Liver (tissue), 9 donors: ENCODE data around the gene HNRNPA2B1. TPM values are rescaled to one million over a fixed set of nuclear protein-coding genes. Genes with fewer than 3 reads are reported as not detected.

Experiments used
- DNase-seq: peaks from one replicate; pipeline ENCODE4 v3.0.0-alpha.2; 2017; ENCODE audit warnings: low spot score
- H3K27ac ChIP-seq, 2 donors: one replicate each; pipeline ENCODE4 v1.7.0; 2013; ENCODE audit warnings: inconsistent platforms in 2 of 2, low read length in 2 of 2, control low read depth in 1 of 2, low read depth in 1 of 2, mild to moderate bottlenecking in 1 of 2
- H3K27me3 ChIP-seq, 4 donors: one replicate each; pipeline versions ENCODE4 v1.6.1 to v1.7.0; 2013; ENCODE audit warnings: low read length in 3 of 4, inconsistent platforms in 1 of 4, mild to moderate bottlenecking in 1 of 4, moderate library complexity in 1 of 4; ENCODE audit not compliant: control insufficient read depth in 4 of 4, insufficient read depth in 4 of 4
- H3K36me3 ChIP-seq, 4 donors: one replicate each; pipeline versions ENCODE4 v1.6.1 to v1.7.0; 2013; ENCODE audit warnings: low read length in 3 of 4, mild to moderate bottlenecking in 3 of 4, low read depth in 1 of 4, moderate library complexity in 1 of 4; ENCODE audit not compliant: control insufficient read depth in 4 of 4, insufficient read depth in 3 of 4
- H3K4me1 ChIP-seq, 4 donors: one replicate each; pipeline versions ENCODE4 v1.6.1 to v1.7.0; 2013; ENCODE audit warnings: low read length in 3 of 4, mild to moderate bottlenecking in 3 of 4, moderate library complexity in 1 of 4; ENCODE audit not compliant: control insufficient read depth in 4 of 4, insufficient read depth in 4 of 4
- H3K4me3 ChIP-seq, 3 donors: one replicate each; pipeline versions ENCODE4 v1.6.1 to v1.7.0; 2013; ENCODE audit warnings: low read length in 3 of 3, control low read depth in 1 of 3, low read depth in 1 of 3, mild to moderate bottlenecking in 1 of 3
- H3K9ac ChIP-seq, 2 donors: one replicate each; pipeline ENCODE4 v1.7.0; 2013; ENCODE audit warnings: low read length in 2 of 2, mild to moderate bottlenecking in 2 of 2, moderate library complexity in 2 of 2, control low read depth in 1 of 2, low read depth in 1 of 2
- H3K9me3 ChIP-seq, 4 donors: one replicate each; pipeline versions ENCODE4 v1.6.1 to v1.7.0; 2013; ENCODE audit warnings: low read length in 3 of 4; ENCODE audit not compliant: control insufficient read depth in 4 of 4
- ATF3 ChIP-seq: IDR thresholded peaks from 2 replicates; pipeline ENCODE4 v1.6.1; 2016; ENCODE audit warnings: antibody characterized with exemption
- EGR1 ChIP-seq, 2 donors: IDR thresholded peaks; 2 replicates each; pipeline ENCODE4 v1.6.1; 2016 to 2018; ENCODE audit warnings: antibody characterized with exemption in 2 of 2, low read depth in 2 of 2
- FOXA1 ChIP-seq: IDR thresholded peaks from 2 replicates; pipeline ENCODE4 v1.6.1; 2016; ENCODE audit warnings: antibody characterized with exemption
- FOXA2 ChIP-seq: IDR thresholded peaks from 2 replicates; pipeline ENCODE4 v1.6.1; 2016; ENCODE audit warnings: antibody characterized with exemption
- GABPA ChIP-seq, 2 donors: IDR thresholded peaks in 1 of 2; conservative IDR thresholded peaks in 1 of 2; 2 replicates each; pipeline ENCODE4 v1.6.1; 2016; ENCODE audit warnings: antibody characterized with exemption in 2 of 2, mild to moderate bottlenecking in 1 of 2, moderate library complexity in 1 of 2
- HNF4A ChIP-seq, 2 donors: conservative IDR thresholded peaks; 2 replicates each; pipeline ENCODE4 v1.6.1; 2016; ENCODE audit warnings: antibody characterized with exemption in 2 of 2, mild to moderate bottlenecking in 2 of 2
- JUND ChIP-seq, 2 donors: IDR thresholded peaks; 2 replicates each; pipeline ENCODE4 v1.6.1; 2016; ENCODE audit warnings: antibody characterized with exemption in 2 of 2
- MAX ChIP-seq: IDR thresholded peaks from 2 replicates; pipeline ENCODE4 v1.6.1; 2016; ENCODE audit warnings: antibody characterized with exemption
- NR2F2 ChIP-seq: IDR thresholded peaks from 2 replicates; pipeline ENCODE4 v1.6.1; 2016; ENCODE audit warnings: antibody characterized with exemption
- RAD21 ChIP-seq, 2 donors: IDR thresholded peaks; 2 replicates each; pipeline ENCODE4 v1.6.1; 2016; ENCODE audit warnings: antibody characterized with exemption in 2 of 2, mild to moderate bottlenecking in 2 of 2
- RXRA ChIP-seq, 2 donors: IDR thresholded peaks; 2 replicates each; pipeline ENCODE4 v1.6.1; 2017 to 2018; ENCODE audit warnings: antibody characterized with exemption in 2 of 2, mild to moderate bottlenecking in 1 of 2
- TAF1 ChIP-seq: conservative IDR thresholded peaks from 2 replicates; pipeline ENCODE4 v1.6.1; 2016; ENCODE audit warnings: antibody characterized with exemption, mild to moderate bottlenecking
- YY1 ChIP-seq: IDR thresholded peaks from 2 replicates; pipeline ENCODE4 v1.6.1; 2016; ENCODE audit warnings: antibody characterized with exemption, mild to moderate bottlenecking
- ZBTB33 ChIP-seq: IDR thresholded peaks from 2 replicates; pipeline ENCODE4 v1.6.1; 2016; ENCODE audit warnings: antibody characterized with exemption
- WGBS: extraction: QIAGEN DNeasy Blood & Tissue Kit; methylation state at CpG from one replicate; pipeline ENCODE4 v1.1.7; 2013; 5-methylcytosine and 5-hydroxymethylcytosine counted together
- polyA plus RNA-seq, 2 donors: library from polyadenylated mRNA; stranded (reverse) in 1 of 2; unstranded in 1 of 2; fragments of 200-250 nt in 1 of 2; fragments of >200 nt in 1 of 2; fragmentation: Nextera tagmentation in 1 of 2; extraction: Ambion mirVana in 1 of 2; gene quantifications; one replicate each; pipeline versions ENCODE4 v1.2.1 to v1.2.3, GENCODE V29; 2013 to 2015
- total RNA-seq, 2 donors: library from RNA; depleted of rRNA; stranded (reverse); fragments of >200 nt; gene quantifications; one replicate each; pipeline ENCODE4 v1.2.3, GENCODE V29; 2014
- donor health status: healthy.
- donor health status: healthy.
- donor health status: healthy.
- donor health status: healthy.
- donor health status: healthy.

The HNRNPA2B1 gene
- total and polyA plus RNA-seq, 4 donors: 128 to 295 (median 181) TPM

- peaks cover 0 to 3% (median 0%) of the 10 kb centered on the region in 4 donors for H3K27me3 ChIP-seq
Observed at GRCh38 chr7:26157520-26158105, 42.9 kb downstream of the HNRNPA2B1 start.

GRCh38 chr7:26156451-26157420, 43.8 kb downstream of the HNRNPA2B1 start:
- WGBS: 77% methylated on average over 20 of the region's 20 CpGs
- Histone ChIP-seq H3K27me3 (peaks cover 0 to 3% (median 0%) of the 10 kb centered on the region in 4 donors), H3K9me3 (no peaks in the 10 kb centered on the region), H3K27ac (no peak overlapping the region), H3K9ac (peak overlapping the region in 1 of 2 donors; percentile 9), H3K4me3 (no peak overlapping the region), H3K36me3 (no peaks in the 10 kb centered on the region), H3K4me1 (peaks cover 0 to 10% (median 9%) of the 10 kb centered on the region in 4 donors)
- TF ChIP-seq FOXA2 (no peak), YY1 (no peak), NR2F2 (no peak), JUND (IDR thresholded peaks at IDR 0.05) (no peak), HNF4A (conservative IDR thresholded peaks at IDR 0.05) (no peak), MAX (no peak), EGR1 (IDR thresholded peaks at IDR 0.05; ENCODE audit: low read depth in 2 of 2) (no peak), TAF1 (no peak)
- no peak for DNase-seq

More at GRCh38 chr7:26157520-26158105, 42.9 kb downstream of the HNRNPA2B1 start:
- no peaks in the 10 kb centered on the region for H3K36me3 ChIP-seq
- H3K27ac ChIP-seq: no peak overlapping the region
- WGBS: 81% methylated on average over 4 of the region's 4 CpGs
- no peak for DNase-seq
- no peak overlapping the region for H3K9ac ChIP-seq
- TF ChIP-seq FOXA1: no peak
- TF ChIP-seq ATF3: no peak
- TF ChIP-seq ZBTB33: no peak
- no peak for TF ChIP-seq GABPA (IDR thresholded peaks at IDR 0.05 in 1 of 2, conservative IDR thresholded peaks at IDR 0.05 in 1 of 2)
- TF ChIP-seq RAD21 (IDR thresholded peaks at IDR 0.05): no peak
- TF ChIP-seq RXRA (IDR thresholded peaks at IDR 0.05): no peak
- no peak for TF ChIP-seq JUND (IDR thresholded peaks at IDR 0.05)
- H3K9me3 ChIP-seq: no peaks in the 10 kb centered on the region
- no peak overlapping the region for H3K4me3 ChIP-seq
- H3K4me1 ChIP-seq: peaks cover 0 to 7% (median 3%) of the 10 kb centered on the region in 4 donors
